Measurements from ENCODE around the gene STK4. TPM values are rescaled to one million over a fixed set of nuclear protein-coding genes. Genes with fewer than 3 reads are reported as not detected.
A peak's percentile ranks its signal among the peaks of the same experiment; 100 is the strongest.

Gene STK4
- total and polyA plus RNA-seq, 7 donors: 2.4 to 8.6 (median 5.6) TPM

GRCh38 chr20:45095805-45096238 lies 129.5 kb downstream of the STK4 start:
- DNase-seq (no peak), ATAC-seq (peak in 2 of 4 donors; percentile 64 to 82)
- Histone ChIP-seq H3K27ac (no peak overlapping the region), H3K4me3 (no peak overlapping the region), H3K9me3 (no peaks in the 10 kb centered on the region), H3K36me3 (ENCODE audit: insufficient read depth in 1 of 2, low read depth in 1 of 2) (no peaks in the 10 kb centered on the region), H3K27me3 (ENCODE audit: insufficient read depth in 3 of 3, low read length in 2 of 3) (peaks cover 0 to 49% (median 23%) of the 10 kb centered on the region in 3 donors), H3K4me1 (no peaks in the 10 kb centered on the region)
- peak; percentile 54 for TF ChIP-seq CTCF (IDR thresholded peaks at IDR 0.05)
- whole genome bisulfite sequencing, 3 donors: 7 to 9% (median 9%) methylated on average over 7 of the region's 7 CpGs
- intact Hi-C loops (cut with DNase I): loop anchor here (2.0 to 5.0 kb wide), 3 partner anchors 51 to 196 kb away; no protein-coding TSS in a partner anchor

DNA sequence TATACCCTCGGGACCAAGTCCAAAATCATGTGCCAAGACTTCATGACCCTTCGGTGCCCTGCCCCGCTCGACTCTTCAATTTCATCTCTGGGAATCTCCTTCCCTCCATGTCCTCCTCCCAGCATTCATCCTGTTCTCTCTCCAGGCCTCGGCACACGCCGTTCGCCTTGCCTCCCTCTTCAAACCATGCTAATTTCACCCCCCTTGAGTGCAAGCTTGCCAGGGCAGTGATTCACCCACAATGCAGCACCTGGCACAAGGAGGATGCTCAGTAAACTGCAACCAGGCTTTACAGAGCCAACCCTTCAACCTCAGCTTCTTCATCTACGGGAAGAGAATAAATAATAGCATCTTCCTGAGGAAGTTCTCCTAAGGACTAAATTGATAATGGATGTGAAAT lies 130.5 kb downstream of the STK4 start:
- H3K36me3 ChIP-seq (ENCODE audit: insufficient read depth in 1 of 2, low read depth in 1 of 2): no peaks in the 10 kb centered on the region
- H3K9me3 ChIP-seq: no peaks in the 10 kb centered on the region
- H3K27ac ChIP-seq: no peak overlapping the region
- ATAC-seq (no peak), DNase-seq (no peak)
- no peaks in the 10 kb centered on the region for H3K4me1 ChIP-seq
- no peak for TF ChIP-seq CTCF (IDR thresholded peaks at IDR 0.05)
- H3K4me3 ChIP-seq: no peak overlapping the region
- intact Hi-C loops (cut with DNase I): loop anchor here (5.0 kb wide), 2 partner anchors 54 to 196 kb away; no protein-coding TSS in a partner anchor
- 56 to 75% (median 59%) methylated on average over 9 of the region's 9 CpGs for WGBS, 3 donors
- H3K27me3 ChIP-seq (ENCODE audit: insufficient read depth in 3 of 3, low read length in 2 of 3): peaks cover 0 to 59% (median 28%) of the 10 kb centered on the region in 3 donors

DNA sequence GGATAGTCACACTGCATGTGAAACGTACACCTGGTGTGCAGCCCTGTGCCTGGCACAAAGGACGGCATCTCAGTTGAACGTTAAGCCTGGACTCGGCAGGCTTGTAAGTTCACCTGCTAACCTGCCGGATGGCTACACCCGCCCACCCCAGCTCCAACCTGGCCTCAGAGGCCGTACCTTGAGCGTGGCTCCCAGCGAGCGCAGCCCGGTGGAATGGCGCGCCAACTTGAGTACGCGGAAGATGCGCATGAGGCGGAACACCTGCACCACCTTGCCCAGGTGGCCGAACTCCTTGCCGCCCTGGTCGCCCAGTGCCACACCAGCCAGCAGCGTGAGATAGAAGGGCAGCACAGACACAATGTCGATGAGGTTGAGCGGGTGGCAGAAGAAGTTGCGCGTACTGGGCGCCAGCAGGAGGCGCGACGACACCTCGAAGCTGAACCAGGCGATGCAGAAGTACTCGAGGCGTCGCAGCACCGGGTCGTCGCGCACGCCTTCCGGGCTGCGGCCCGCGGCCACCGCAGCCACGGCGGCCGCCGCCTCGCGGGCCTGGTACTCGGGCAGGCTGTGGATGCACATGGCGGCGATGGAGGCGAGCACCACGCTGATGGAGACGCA lies 131.3 kb downstream of the STK4 start:
- peak overlapping the region; percentile 32 for H3K4me3 ChIP-seq
- ATAC-seq (no peak), DNase-seq (no peak)
- H3K36me3 ChIP-seq (ENCODE audit: insufficient read depth in 1 of 2, low read depth in 1 of 2): no peaks in the 10 kb centered on the region
- H3K27ac ChIP-seq: no peak overlapping the region
- TF ChIP-seq CTCF (IDR thresholded peaks at IDR 0.05): peak; percentile 20
- H3K9me3 ChIP-seq: no peaks in the 10 kb centered on the region
- intact Hi-C loops (cut with DNase I): loop anchor here (5.0 kb wide), 2 partner anchors 55 to 195 kb away; no protein-coding TSS in a partner anchor
- peaks cover 0 to 59% (median 28%) of the 10 kb centered on the region in 3 donors for H3K27me3 ChIP-seq (ENCODE audit: insufficient read depth in 3 of 3, low read length in 2 of 3)
- 26 to 35% (median 28%) methylated on average over 45 to 56 of the region's 56 CpGs for WGBS, 3 donors
- no peaks in the 10 kb centered on the region for H3K4me1 ChIP-seq

DNA sequence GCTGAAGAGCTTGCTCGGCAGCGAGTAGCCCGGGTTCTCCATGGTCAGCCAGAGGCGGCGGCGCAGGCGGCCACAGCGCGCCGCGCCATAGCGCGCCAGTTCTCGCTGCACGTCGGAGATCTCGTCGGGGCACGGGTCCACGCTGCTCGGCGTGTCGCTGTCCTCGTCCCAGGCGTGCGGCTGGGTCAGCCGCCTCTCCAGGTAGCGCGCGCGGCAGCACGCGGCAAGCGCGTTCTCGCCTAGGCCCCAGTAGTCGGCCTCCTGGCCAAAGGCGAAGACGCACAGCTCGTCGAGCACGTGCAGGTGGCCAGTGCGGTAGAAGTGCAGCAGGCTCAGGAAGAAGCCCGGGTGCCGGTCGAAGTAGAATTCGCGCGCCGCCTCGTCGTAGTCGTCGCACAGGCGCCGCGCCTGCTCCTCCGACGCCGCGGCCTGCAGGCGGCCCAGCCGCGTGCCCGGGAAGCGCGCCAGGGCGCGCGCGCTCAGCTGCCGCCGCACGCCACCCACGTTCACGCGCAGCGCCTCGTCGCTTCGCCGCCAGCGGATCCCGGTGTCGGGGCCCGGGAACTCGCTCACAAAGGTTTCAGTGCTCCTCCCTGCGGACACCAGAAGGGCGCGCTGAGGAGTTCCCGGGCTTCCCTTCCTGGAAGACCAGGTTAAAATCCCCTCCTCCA lies 131.9 kb downstream of the STK4 start:
- ATAC-seq (no peak), DNase-seq (no peak)
- H3K36me3 ChIP-seq (ENCODE audit: insufficient read depth in 1 of 2, low read depth in 1 of 2): no peaks in the 10 kb centered on the region
- H3K27me3 ChIP-seq (ENCODE audit: insufficient read depth in 3 of 3, low read length in 2 of 3): peaks cover 0 to 63% (median 28%) of the 10 kb centered on the region in 3 donors
- WGBS, 3 donors: 3 to 5% (median 4%) methylated on average over 79 to 91 of the region's 91 CpGs
- H3K4me1 ChIP-seq: no peaks in the 10 kb centered on the region
- H3K27ac ChIP-seq: no peak overlapping the region
- intact Hi-C loops (cut with DNase I): loop anchor here (5.0 kb wide), 2 partner anchors 56 to 194 kb away; no protein-coding TSS in a partner anchor
- peak overlapping the region; percentile 32 for H3K4me3 ChIP-seq
- TF ChIP-seq CTCF (IDR thresholded peaks at IDR 0.05): no peak
- no peaks in the 10 kb centered on the region for H3K9me3 ChIP-seq
